ENCODE results near the gene PAXX. TPM values are rescaled to one million over a fixed set of nuclear protein-coding genes. Genes with fewer than 3 reads are reported as not detected.

PAXX gene
- total RNA-seq, 2 experiments from 2014 or later = 52.7 to 67.1 TPM

- H3K9me3 Mint-ChIP-seq (ENCODE audit: low read depth) = no peaks in the 10 kb centered on the region
Measured at GRCh38 chr9:136947955-136948510, 44.2 kb upstream of the PAXX start.

DNA sequence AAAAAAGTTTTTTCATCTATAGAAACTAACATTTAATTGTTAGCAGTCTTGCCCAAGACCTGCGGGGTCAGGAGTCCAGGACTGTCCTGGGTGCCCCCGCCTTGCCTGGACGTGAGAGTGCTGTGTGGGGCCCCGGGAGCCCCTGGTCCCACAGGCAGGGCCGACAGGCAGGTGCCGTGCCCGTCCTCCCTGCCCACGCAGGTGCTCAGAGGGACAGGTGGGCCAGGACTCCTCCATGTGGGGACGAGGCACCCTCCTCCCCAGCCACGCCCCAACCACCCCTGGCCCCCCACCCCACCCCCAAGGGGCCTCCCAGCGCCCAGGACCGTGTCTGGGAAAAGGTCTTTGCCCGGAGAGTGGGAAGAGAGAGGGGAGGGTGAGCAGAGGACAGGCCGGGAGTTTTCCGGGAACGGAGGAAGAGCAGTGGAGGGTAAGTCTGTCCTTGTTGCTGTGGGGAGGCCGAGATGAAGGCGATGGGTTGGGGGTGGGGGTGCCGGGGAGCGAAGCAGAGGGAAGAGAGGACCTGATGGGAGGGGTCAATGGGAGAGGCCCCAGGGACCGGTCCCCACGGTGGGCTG lies 42.9 kb upstream of the PAXX start:
- CTCF ChIA-PET = interaction anchor here (0.6 kb wide), 1 partner anchor 462 kb away, joined by 3 read pairs; no protein-coding TSS in a partner anchor
- POLR2A ChIA-PET = no interaction called here
- Mint-ChIP-seq H3K27me3 (no peaks in the 10 kb centered on the region), H3K36me3 (ENCODE audit: low read depth) (no peaks in the 10 kb centered on the region), H3K4me3 (peak overlapping the region; percentile 78), H3K27ac (peak overlapping the region; percentile 72), H3K9me3 (ENCODE audit: low read depth) (no peaks in the 10 kb centered on the region), H3K4me1 (peaks cover 5% of the 10 kb centered on the region)
- DNase-seq (no peak), ATAC-seq (peak; percentile 8)
- intact Hi-C loops (cut with DNase I, micrococcal nuclease) = loop anchor here in 1 of 2 experiments (1.0 kb wide), 1 partner anchor 86 kb away; no protein-coding TSS in a partner anchor

More at GRCh38 chr9:136947955-136948510, 44.2 kb upstream of the PAXX start:
- POLR2A ChIA-PET = interaction anchor here (0.6 kb wide), 1 partner anchor 463 kb away, joined by 3 read pairs; no protein-coding TSS in a partner anchor
- H3K36me3 Mint-ChIP-seq (ENCODE audit: low read depth) = peaks cover 3% of the 10 kb centered on the region
- CTCF ChIA-PET = interaction anchor here (0.6 to 3.8 kb wide), 14 partner anchors 18 to 181 kb away, joined by 3 to 23 read pairs (median 3); no protein-coding TSS in a partner anchor
- H3K27ac Mint-ChIP-seq = no peak overlapping the region
- peak overlapping the region; percentile 12 for H3K4me3 Mint-ChIP-seq
- H3K27me3 Mint-ChIP-seq = no peaks in the 10 kb centered on the region
- ATAC-seq = no peak
- intact Hi-C loops (cut with DNase I, micrococcal nuclease) = loop anchor here in 1 of 2 experiments (1.0 kb wide), 1 partner anchor 86 kb away; no protein-coding TSS in a partner anchor
- peak; percentile 51 for DNase-seq
- H3K4me1 Mint-ChIP-seq = peaks cover 9% of the 10 kb centered on the region

GRCh38 chr9:136949817-136950655 lies 42.2 kb upstream of the PAXX start:
- Mint-ChIP-seq H3K4me1 (peaks cover 2% of the 10 kb centered on the region), H3K4me3 (peak overlapping the region; percentile 78), H3K36me3 (ENCODE audit: low read depth) (no peaks in the 10 kb centered on the region), H3K9me3 (ENCODE audit: low read depth) (no peaks in the 10 kb centered on the region), H3K27ac (peak overlapping the region; percentile 78), H3K27me3 (no peaks in the 10 kb centered on the region)
- ATAC-seq (peak; percentile 98), DNase-seq (peak; percentile 98)
- intact Hi-C loops (cut with DNase I, micrococcal nuclease) = loop anchor here (1.0 to 5.0 kb wide), 7 partner anchors 28 to 101 kb away; partner anchors contain the start of genes PAXX (in 2 of the 2), EDF1 (in 1 of the 2), PHPT1 (in 1 of the 2) and TRAF2 (in 1 of the 2)
- ChIA-PET POLR2A (no interaction called here), CTCF (interaction anchor here (0.6 kb wide), 1 partner anchor 143 kb away, joined by 4 read pairs; no protein-coding TSS in a partner anchor)

DNA sequence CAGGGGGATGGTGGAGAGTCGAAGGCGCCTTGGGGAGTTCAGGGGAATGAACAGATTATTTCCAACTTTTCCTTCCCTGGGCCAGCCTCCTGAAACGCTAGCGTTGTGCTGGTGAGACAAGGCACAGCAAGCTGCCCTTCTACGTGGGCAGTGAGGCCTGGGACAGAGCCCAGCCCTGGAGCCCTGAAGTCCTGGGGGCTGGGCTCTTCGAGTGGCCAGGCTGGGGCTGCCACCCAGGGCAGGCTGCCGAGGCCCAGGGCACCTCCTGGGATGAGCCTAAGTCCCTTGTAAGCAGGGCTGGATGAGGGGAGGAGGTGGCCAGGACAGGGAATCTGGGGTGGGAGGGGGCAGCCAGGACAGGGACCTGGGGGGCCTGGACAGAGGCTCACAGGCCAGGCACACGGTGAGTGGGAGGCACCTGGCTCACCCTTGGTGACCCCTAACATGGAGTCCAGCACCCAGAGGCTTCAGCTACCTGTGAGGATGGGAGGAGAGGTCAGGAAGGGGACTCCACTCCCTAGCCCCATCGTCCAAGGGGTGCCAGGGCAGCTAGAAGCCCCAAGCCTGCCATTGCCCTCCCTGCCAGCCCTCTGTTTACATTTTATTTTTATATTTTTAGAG lies 41.5 kb upstream of the PAXX start:
- Mint-ChIP-seq H3K4me3 (peak overlapping the region; percentile 78), H3K36me3 (ENCODE audit: low read depth) (no peaks in the 10 kb centered on the region), H3K4me1 (no peaks in the 10 kb centered on the region), H3K27ac (peak overlapping the region; percentile 78), H3K9me3 (ENCODE audit: low read depth) (no peaks in the 10 kb centered on the region), H3K27me3 (no peaks in the 10 kb centered on the region)
- ATAC-seq (no peak), DNase-seq (no peak)
- CTCF ChIA-PET = interaction anchor here (0.6 to 0.7 kb wide), 2 partner anchors 151 to 1075 kb away, joined by 3 to 4 read pairs; no protein-coding TSS in a partner anchor
- intact Hi-C loops (cut with DNase I, micrococcal nuclease) = loop anchor here (1.0 to 5.0 kb wide), 6 partner anchors 28 to 101 kb away; partner anchors contain the start of genes PAXX (in 2 of the 2), EDF1 (in 1 of the 2), PHPT1 (in 1 of the 2) and TRAF2 (in 1 of the 2)
- POLR2A ChIA-PET = no interaction called here

DNA sequence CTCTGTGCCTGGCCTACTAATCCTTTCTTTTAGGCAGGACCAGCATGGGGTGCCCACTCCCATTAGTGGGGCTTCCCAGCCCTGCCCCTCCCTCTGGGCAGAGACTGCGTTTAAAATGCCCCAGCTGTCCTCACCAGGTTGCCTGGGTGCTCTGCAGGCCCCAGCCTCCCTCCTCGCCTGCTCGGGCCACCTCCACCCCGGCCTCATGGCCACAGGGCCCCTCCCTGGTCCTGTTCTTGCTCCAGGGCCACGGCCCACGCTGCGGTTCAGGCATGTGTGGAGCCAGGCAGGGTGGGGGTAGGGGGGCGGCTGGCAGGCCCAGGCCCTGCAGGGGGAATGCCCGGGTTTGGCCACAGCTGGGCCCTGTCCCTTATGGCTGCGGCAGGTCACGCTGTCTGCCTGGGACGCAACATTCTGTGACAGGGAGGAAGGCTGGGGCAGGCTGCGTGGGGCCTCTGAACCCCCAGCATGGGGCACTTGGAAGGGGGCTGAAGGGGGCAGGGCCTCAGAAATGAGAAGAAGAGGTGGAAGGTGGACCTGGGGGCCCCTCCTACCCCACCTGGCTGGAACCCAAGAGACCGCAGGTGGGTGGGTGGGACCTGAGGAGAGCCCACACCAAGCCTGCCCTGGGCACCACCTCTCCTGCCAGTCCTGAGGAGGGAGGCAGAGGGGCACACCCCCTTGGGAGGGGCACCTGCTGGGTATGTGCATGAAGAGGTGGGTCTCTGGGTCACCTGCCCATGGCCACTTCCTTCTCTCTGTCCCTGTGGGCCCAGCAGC lies 40.5 kb upstream of the PAXX start, which contains the start of gene LCN12:
TSS of gene LCN12 (plus strand) at position 733 of the 780 bp plus-strand sequence. CDS start 55 bp downstream, outside the sequence.
- POLR2A ChIA-PET = no interaction called here
- Mint-ChIP-seq H3K4me3 (no peak within 1 kb of the TSS), H3K9me3 (ENCODE audit: low read depth) (peaks cover 3% of the 10 kb centered on the region), H3K4me1 (no peaks in the 10 kb centered on the region), H3K36me3 (ENCODE audit: low read depth) (no peaks in the 10 kb centered on the region), H3K27me3 (no peaks in the 10 kb centered on the region), H3K27ac (no peak within 1 kb of the TSS)
- DNase-seq (no peak), ATAC-seq (no peak)
- CTCF ChIA-PET = interaction anchor here (0.6 to 1.6 kb wide), 3 partner anchors 78 to 1076 kb away, joined by 3 to 4 read pairs (median 4); no protein-coding TSS in a partner anchor
- intact Hi-C loops (cut with DNase I, micrococcal nuclease) = loop anchor here in 1 of 2 experiments (5.0 kb wide), 1 partner anchor 41 kb away; the partner anchor contains the start of gene PAXX

- Mint-ChIP-seq H3K27ac (no peak overlapping the region), H3K4me3 (no peak overlapping the region), H3K4me1 (no peaks in the 10 kb centered on the region), H3K27me3 (no peaks in the 10 kb centered on the region), H3K9me3 (ENCODE audit: low read depth) (peaks cover 3% of the 10 kb centered on the region), H3K36me3 (ENCODE audit: low read depth) (no peaks in the 10 kb centered on the region)
- no peak for ATAC-seq
- intact Hi-C loops (cut with DNase I, micrococcal nuclease) = loop anchor here in 1 of 2 experiments (5.0 kb wide), 1 partner anchor 40 kb away; the partner anchor contains the start of gene PAXX
- POLR2A ChIA-PET = no interaction called here
- no peak for DNase-seq
- CTCF ChIA-PET = interaction anchor here (1.6 kb wide), 1 partner anchor 77 kb away, joined by 4 read pairs; no protein-coding TSS in a partner anchor
Measured at GRCh38 chr9:136952321-136952850, 39.8 kb upstream of the PAXX start.

GRCh38 chr9:136952876-136953770 lies 39.1 kb upstream of the PAXX start:
- ChIA-PET POLR2A (interaction anchor here (0.6 kb wide), 1 partner anchor 117 kb away, joined by 3 read pairs; the partner anchor contains the start of gene SAPCD2), CTCF (interaction anchor here (1.3 to 1.6 kb wide), 2 partner anchors 69 to 76 kb away, joined by 4 read pairs; no protein-coding TSS in a partner anchor)
- Mint-ChIP-seq H3K36me3 (ENCODE audit: low read depth) (no peaks in the 10 kb centered on the region), H3K27me3 (no peaks in the 10 kb centered on the region), H3K4me3 (no peak overlapping the region), H3K4me1 (no peaks in the 10 kb centered on the region), H3K27ac (no peak overlapping the region), H3K9me3 (ENCODE audit: low read depth) (peaks cover 3% of the 10 kb centered on the region)
- intact Hi-C loops (cut with DNase I, micrococcal nuclease) = loop anchor here in 1 of 2 experiments (5.0 kb wide), 1 partner anchor 39 kb away; the partner anchor contains the start of gene PAXX
- DNase-seq (no peak), ATAC-seq (no peak)

GRCh38 chr9:136953771-136954269 lies 38.4 kb upstream of the PAXX start:
- DNase-seq (no peak), ATAC-seq (no peak)
- H3K4me1 Mint-ChIP-seq = no peaks in the 10 kb centered on the region
- intact Hi-C loops (cut with DNase I, micrococcal nuclease) = loop anchor here in 1 of 2 experiments (5.0 kb wide), 1 partner anchor 38 kb away; the partner anchor contains the start of gene PAXX
- POLR2A ChIA-PET = interaction anchor here (0.6 kb wide), 1 partner anchor 116 kb away, joined by 3 read pairs; the partner anchor contains the start of gene SAPCD2
- CTCF ChIA-PET = interaction anchor here (1.3 kb wide), 1 partner anchor 69 kb away, joined by 4 read pairs; no protein-coding TSS in a partner anchor
- H3K9me3 Mint-ChIP-seq (ENCODE audit: low read depth) = peaks cover 3% of the 10 kb centered on the region
- no peaks in the 10 kb centered on the region for H3K27me3 Mint-ChIP-seq
- H3K36me3 Mint-ChIP-seq (ENCODE audit: low read depth) = no peaks in the 10 kb centered on the region
- no peak overlapping the region for H3K27ac Mint-ChIP-seq
- H3K4me3 Mint-ChIP-seq = no peak overlapping the region
